HG02852 (cell line): ENCODE results near the gene HNMT.
"Not testable (repeated sequence)": the region's sequence is repeated elsewhere in the genome, so short reads cannot be mapped to it uniquely, and the experiment has no call there.

Experiments
- ATAC-seq: cut with Tn5 transposase; IDR thresholded peaks from one replicate; pipeline ENCODE4 v1.9.1; 2021; ENCODE audit warnings: mild to moderate bottlenecking, moderate library complexity; ENCODE audit not compliant: unreplicated experiment

HNMT gene

GRCh38 chr2:138037090-138037489, 72.8 kb downstream of the HNMT start:
- no peak for ATAC-seq

GRCh38 chr2:138040616-138041015, 76.3 kb downstream of the HNMT start:
- ATAC-seq = no peak

GRCh38 chr2:138042311-138042710, 78.0 kb downstream of the HNMT start:
- no peak for ATAC-seq

- ATAC-seq = not testable (repeated sequence)
These were observed 79.3 kb downstream of the HNMT start for GRCh38 chr2:138043588-138043987.

GRCh38 chr2:138058427-138058826, 94.2 kb downstream of the HNMT start:
- no peak for ATAC-seq

- no peak for ATAC-seq
These were observed 95.4 kb downstream of the HNMT start for GRCh38 chr2:138059487-138060300.

GRCh38 chr2:138060301-138060635, 96.0 kb downstream of the HNMT start:
- ATAC-seq = no peak

- no peak for ATAC-seq
These were observed 97.7 kb downstream of the HNMT start for GRCh38 chr2:138061961-138062360.

GRCh38 chr2:138063181-138063580, 98.9 kb downstream of the HNMT start:
- no peak for ATAC-seq
